Forelimb muscle (tissue), 1 donor: Measurements from ENCODE around the gene KATNB1. TPM values are rescaled to one million over a fixed set of nuclear protein-coding genes. Genes with fewer than 3 reads are reported as not detected.
A peak's percentile ranks its signal among the peaks of the same experiment; 100 is the strongest.
"Not testable (repeated sequence)": the region's sequence is repeated elsewhere in the genome, so short reads cannot be mapped to it uniquely, and the experiment has no call there.

Experiments used
- DNase-seq: peaks from one replicate; pipeline ENCODE4 v3.0.0-alpha.2; 2013; ENCODE audit warnings: low read depth
- polyA plus RNA-seq: library from polyadenylated mRNA; unstranded; fragments of 120-200 nt; gene quantifications from one replicate; pipeline ENCODE4 v1.2.1, GENCODE V29; 2013; ENCODE audit not compliant: insufficient read length

The KATNB1 gene
- polyA plus RNA-seq, 1 donor = 44.6 TPM

- DNase-seq = no peak
Observed at GRCh38 chr16:57725976-57726375, 9.6 kb upstream of the KATNB1 start.

- no peak for DNase-seq
Observed at GRCh38 chr16:57726433-57726947, 9.1 kb upstream of the KATNB1 start.

- DNase-seq = no peak
Observed at GRCh38 chr16:57727610-57728009, 8.0 kb upstream of the KATNB1 start.

GRCh38 chr16:57728336-57729181, 7.0 kb upstream of the KATNB1 start:
- no peak for DNase-seq

DNA sequence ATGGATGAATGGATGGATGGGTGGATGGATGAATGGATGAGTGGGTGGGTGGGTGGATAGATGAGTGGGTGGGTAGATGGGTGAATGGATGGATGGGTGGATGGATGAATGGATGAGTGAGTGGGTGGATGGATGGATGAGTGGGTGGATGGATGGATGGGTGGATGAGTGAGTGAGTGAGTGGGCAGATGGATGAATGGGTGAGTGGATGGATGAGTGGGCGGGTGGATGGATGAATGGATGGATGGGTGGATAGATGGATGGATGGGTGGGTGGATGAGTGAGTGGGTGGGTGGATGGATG, 6.4 kb upstream of the KATNB1 start:
- no peak for DNase-seq

DNA sequence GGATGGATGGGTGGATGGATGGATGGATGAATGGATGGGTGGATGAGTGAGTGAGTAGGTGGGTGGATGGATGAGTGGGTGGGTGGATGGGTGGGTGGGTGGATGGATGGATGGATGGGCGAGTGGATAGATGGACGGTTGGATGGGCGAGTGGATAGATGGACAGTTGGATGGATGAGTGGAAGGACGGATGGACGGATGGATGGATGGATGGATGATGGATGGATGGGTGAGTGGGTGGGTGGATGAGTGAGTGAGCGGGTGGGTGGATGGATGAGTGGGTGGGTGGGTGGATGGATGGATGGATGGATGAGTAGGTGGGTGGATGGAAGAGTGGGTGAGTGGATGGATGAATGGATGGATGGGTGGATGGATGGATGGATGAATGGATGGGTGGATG, 5.7 kb upstream of the KATNB1 start:
- not testable (repeated sequence) for DNase-seq

DNA sequence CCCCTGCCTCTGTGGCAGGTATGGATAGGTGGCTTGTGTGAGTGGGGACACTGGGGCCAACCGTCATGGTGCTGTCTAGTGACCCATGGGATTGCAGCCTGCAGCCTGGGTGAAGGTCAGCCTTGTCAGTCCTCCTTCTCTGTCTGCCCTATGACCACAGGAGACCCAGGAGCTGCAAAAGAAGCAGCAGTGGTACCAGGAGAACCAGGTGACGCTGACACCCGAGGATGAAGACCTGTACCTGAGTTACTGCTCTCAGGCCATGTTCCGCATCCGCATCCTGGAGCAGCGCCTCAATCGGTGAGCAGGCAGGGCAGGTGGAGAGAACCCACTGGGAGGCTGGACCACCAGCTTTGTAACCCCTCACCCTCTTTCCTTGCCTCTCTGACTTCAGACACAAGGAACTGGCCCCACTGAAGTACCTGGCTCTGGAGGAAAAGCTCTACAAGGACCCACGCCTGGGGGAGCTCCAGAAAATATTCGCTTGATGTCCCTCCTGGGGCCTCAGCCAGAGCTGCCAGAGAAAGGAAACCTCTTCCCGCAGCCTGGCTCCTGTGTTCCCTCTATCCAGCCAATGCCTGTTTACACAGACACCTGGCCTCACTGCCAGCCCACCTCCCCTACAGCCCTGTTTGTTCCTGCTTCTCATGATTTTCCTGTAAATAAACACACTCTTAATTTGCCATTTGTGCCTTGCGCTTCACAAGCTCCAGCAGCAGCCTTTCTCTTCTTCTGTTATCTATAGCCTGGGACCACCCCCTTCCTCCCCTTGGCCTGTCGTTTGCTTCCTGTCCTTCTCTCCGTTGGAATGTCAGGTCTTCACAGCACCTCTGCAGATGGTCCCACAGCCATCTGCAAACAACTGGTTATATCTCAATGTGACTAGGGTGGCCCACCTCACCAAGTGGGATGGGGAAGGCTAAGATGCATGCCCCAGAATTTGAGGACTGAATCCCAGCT, 4.5 kb upstream of the KATNB1 start:
- no peak for DNase-seq

- no peak for DNase-seq
Observed at GRCh38 chr16:57732037-57732436, 3.5 kb upstream of the KATNB1 start.

DNA sequence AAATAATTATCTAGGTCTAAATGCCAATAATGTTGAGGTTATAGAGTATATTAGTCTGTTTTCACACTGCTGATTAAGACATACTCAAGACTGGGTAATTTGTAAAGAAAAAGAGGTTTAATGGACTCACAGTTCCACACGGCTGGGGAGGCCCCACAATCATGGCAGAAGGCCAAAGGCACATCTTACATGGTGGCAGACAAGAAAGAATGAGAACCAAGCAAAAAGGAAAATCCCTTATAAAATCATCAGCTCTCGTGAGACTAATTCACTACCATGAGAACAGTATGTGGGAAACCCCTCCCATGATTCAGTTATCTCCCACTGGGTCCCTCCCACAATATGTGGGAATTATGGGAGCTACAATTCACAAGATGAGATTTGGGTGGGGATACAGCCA, 2.9 kb upstream of the KATNB1 start:
- DNase-seq = no peak

- DNase-seq = no peak
Observed at GRCh38 chr16:57734308-57734924, 1.2 kb upstream of the KATNB1 start.

DNA sequence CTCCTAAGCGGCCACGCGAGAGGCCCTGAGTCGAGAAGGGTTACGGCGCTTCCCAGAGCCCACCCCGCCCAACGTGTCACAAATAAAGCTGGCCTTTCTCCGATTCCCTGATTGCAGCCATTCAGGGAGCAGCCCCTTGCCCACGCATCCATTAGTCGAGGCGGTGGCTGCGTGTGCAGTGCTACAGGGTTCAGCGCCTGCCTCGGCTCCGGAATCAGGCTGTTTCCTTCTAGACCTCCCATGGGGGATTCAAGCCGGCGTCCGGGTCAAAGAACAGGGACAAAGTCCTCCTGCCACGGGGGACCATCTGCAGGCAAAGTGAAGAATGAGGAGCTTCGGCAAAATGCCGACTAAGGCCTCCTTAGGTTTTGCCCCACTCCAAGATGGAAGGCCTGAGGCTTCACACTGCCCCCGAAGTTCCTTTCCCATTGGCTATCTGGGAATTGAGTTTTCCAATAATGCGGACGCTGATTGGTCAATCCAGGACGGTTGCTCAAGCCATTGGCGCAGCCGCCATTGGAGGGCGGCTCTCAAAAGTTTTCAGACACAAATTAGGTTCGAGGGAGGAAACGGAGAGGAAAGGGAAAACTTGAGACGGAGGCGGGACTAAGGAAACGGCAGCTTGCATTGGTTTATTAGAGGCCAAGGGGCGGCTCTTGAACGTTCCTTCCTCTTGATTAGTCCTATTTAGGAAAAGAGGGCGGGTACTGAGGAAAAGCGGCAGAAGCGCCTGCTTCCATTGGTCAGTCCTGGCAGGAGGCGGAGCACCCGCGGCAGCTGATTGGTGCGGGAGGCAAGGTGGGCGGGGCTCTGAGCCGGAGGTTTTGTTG, 430 bp upstream of the KATNB1 start:
- peak; percentile 100 for DNase-seq

GRCh38 chr16:57736419-57737351, 1.1 kb downstream of the KATNB1 start:
- DNase-seq = peak; percentile 29

DNA sequence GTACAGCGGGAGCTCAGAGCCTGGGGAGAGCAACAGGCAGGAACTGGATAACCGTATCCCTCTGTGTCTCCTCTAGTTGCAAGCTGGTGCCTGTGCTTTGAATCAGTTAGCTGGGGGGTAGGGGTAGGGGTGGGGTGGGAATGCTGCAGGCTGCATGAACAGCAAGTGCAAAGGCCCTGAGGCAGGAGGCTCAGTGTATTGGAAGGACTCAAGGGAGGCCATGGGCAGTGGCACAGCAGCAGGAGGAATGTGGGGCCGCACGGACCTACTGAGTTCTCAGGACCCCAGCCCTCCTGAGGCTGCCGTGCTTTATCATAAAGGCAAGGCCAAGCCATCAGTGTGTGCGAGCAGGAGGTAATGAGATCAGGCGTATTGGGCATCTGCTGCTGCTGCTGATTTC, 3.3 kb downstream of the KATNB1 start:
- DNase-seq = no peak

GRCh38 chr16:57739756-57740422, 4.3 kb downstream of the KATNB1 start:
- no peak for DNase-seq

DNA sequence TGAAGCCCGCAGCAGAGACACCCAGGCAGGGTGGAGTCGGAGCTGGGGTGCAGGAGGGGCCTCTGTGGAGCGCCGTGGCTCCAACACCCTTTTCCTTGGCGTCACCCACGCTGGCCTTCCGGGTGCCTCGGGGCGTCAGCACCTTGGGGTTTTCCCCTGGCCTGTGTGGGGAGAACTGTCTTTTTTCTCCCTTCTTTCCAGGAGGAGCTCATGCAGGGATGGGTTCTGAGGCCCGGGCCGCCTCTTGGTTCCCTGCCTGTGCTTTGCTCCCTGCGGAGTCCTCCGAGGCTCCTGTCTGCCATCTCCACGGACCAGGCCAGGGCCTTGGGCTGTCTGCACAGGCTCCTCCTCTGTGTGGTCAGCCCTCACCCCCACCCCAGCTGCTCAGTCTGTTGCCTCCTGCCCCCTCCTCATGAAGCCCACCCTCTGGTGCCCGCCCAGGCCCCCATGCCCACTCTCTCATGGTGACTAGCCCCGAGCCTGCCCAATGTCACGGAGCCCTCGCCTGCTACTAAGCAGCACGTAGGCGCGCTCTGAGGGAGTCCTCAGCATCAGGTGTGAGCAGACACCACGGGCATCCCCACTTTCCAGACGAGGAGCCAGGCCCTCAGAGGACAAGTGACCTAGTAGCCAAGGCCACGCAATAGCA, 5.0 kb downstream of the KATNB1 start:
- DNase-seq = no peak

- DNase-seq = no peak
Observed at GRCh38 chr16:57741660-57742191, 6.2 kb downstream of the KATNB1 start.

- no peak for DNase-seq
Observed at GRCh38 chr16:57742543-57742942, 7.0 kb downstream of the KATNB1 start.

DNA sequence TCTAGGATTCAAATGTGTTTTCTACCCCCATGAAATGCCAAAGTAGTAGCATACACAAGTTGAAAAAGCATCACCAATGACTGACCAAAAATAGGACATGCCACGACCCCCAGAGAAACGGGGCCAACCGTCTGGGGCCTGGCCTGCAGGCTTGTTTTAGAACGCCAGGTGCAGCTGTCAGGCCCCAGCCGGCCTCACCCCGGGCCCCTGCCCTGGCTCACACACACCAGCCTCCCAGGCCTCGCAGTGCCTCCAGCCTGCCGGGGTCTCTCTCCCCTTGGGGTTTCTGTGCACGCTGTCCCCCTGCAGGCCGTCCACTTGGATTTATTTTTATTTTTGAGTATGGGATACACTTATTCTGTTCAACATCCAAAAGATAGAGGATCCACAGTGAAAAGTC, 7.9 kb downstream of the KATNB1 start:
- no peak for DNase-seq
